H9 (cell line): ENCODE results near the gene STARD3NL. TPM values are rescaled to one million over a fixed set of nuclear protein-coding genes. Genes with fewer than 3 reads are reported as not detected.

Experiments used
- DNase-seq: peaks from one replicate; pipeline ENCODE4 v3.0.0-alpha.2; 2017
- H2AFZ ChIP-seq: one replicate; pipeline ENCODE4 v1.6.1; 2013; ENCODE audit warnings: mild to moderate bottlenecking, low read length, control low read depth, moderate library complexity
- H2AK5ac ChIP-seq: 2 replicates; pipeline ENCODE4 v1.6.1; 2013; ENCODE audit warnings: low read length, control low read depth, mixed read lengths; ENCODE audit not compliant: insufficient read length
- H2BK120ac ChIP-seq: one replicate; pipeline ENCODE4 v1.6.1; 2013; ENCODE audit warnings: low read depth, mild to moderate bottlenecking, low read length, control low read depth, inconsistent platforms; ENCODE audit not compliant: poor library complexity, severe bottlenecking
- H2BK12ac ChIP-seq: 2 replicates; pipeline ENCODE4 v1.6.1; 2013; ENCODE audit warnings: low read length, control low read depth, mixed read lengths, low read depth; ENCODE audit not compliant: insufficient read length
- H2BK15ac ChIP-seq: 2 replicates; pipeline ENCODE4 v1.6.1; 2013; ENCODE audit warnings: low read depth, low read length, control low read depth
- H2BK20ac ChIP-seq: one replicate; pipeline ENCODE4 v1.6.1; 2013; ENCODE audit warnings: low read depth, mild to moderate bottlenecking, low read length, control low read depth, inconsistent platforms; ENCODE audit not compliant: poor library complexity, severe bottlenecking
- H2BK5ac ChIP-seq: 2 replicates; pipeline ENCODE4 v1.6.1; 2013; ENCODE audit warnings: low read length, control low read depth, mixed read lengths; ENCODE audit not compliant: insufficient read length
- H3K14ac ChIP-seq: 2 replicates; pipeline ENCODE4 v1.6.1; 2013; ENCODE audit warnings: low read length, control low read depth; ENCODE audit not compliant: insufficient read depth
- H3K18ac ChIP-seq: 2 replicates; pipeline ENCODE4 v1.6.1; 2013; ENCODE audit warnings: low read depth, mild to moderate bottlenecking, mixed read lengths, low read length, control low read depth; ENCODE audit not compliant: insufficient read length
- H3K23ac ChIP-seq: 2 replicates; pipeline ENCODE4 v1.6.1; 2013; ENCODE audit warnings: low read length, control low read depth, mixed read lengths, low read depth; ENCODE audit not compliant: insufficient read length
- H3K23me2 ChIP-seq: 2 replicates; pipeline ENCODE4 v1.6.1; 2013; ENCODE audit warnings: low read depth, mild to moderate bottlenecking, mixed read lengths, low read length, control low read depth; ENCODE audit not compliant: insufficient read length, poor library complexity, severe bottlenecking
- H3K27ac ChIP-seq: 2 replicates; pipeline ENCODE4 v1.5.1; 2013; ENCODE audit warnings: low read length, control low read depth, mixed read lengths, low read depth; ENCODE audit not compliant: insufficient read length
- H3K27me3 ChIP-seq: 2 replicates; pipeline ENCODE4 v1.6.1; 2013; ENCODE audit warnings: low read length, control low read depth, inconsistent platforms; ENCODE audit not compliant: insufficient read depth
- H3K4ac ChIP-seq: 2 replicates; pipeline ENCODE4 v1.6.1; 2013; ENCODE audit warnings: low read depth, mild to moderate bottlenecking, control low read depth, inconsistent platforms, low read length, moderate library complexity
- H3K4me1 ChIP-seq: 2 replicates; pipeline ENCODE4 v1.6.1; 2013; ENCODE audit warnings: low read length, control low read depth, inconsistent platforms; ENCODE audit not compliant: insufficient read depth
- H3K4me2 ChIP-seq: 2 replicates; pipeline ENCODE4 v1.6.1; 2013; ENCODE audit warnings: low read length, control low read depth, mixed read lengths; ENCODE audit not compliant: insufficient read length, insufficient read depth
- H3K56ac ChIP-seq: 2 replicates; pipeline ENCODE4 v1.6.1; 2013; ENCODE audit warnings: low read depth, mild to moderate bottlenecking, mixed read lengths, low read length, control low read depth; ENCODE audit not compliant: insufficient read length
- H3K79me1 ChIP-seq: 2 replicates; pipeline ENCODE4 v1.6.1; 2013; ENCODE audit warnings: low read depth, mild to moderate bottlenecking, moderate library complexity, low read length, control low read depth, inconsistent platforms; ENCODE audit not compliant: insufficient read depth, poor library complexity, severe bottlenecking
- H3K79me2 ChIP-seq: 2 replicates; pipeline ENCODE4 v1.6.1; 2013; ENCODE audit warnings: low read length, control low read depth, inconsistent platforms; ENCODE audit not compliant: insufficient read depth
- H3K9ac ChIP-seq: 2 replicates; pipeline ENCODE4 v1.6.1; 2013; ENCODE audit warnings: low read length, control low read depth, mixed read lengths; ENCODE audit not compliant: insufficient read length; ENCODE audit errors: extremely low read depth
- H3K9me3 ChIP-seq: one replicate; pipeline ENCODE4 v1.6.1; 2013; ENCODE audit warnings: low read depth, low read length, inconsistent platforms; ENCODE audit not compliant: control insufficient read depth
- H3T11ph ChIP-seq: one replicate; pipeline ENCODE4 v1.6.1; 2013; ENCODE audit warnings: mild to moderate bottlenecking, low read length, control low read depth, inconsistent platforms
- H4K20me1 ChIP-seq: one replicate; pipeline ENCODE4 v1.6.1; 2013; ENCODE audit not compliant: control insufficient read depth, insufficient read length, insufficient read depth
- H4K5ac ChIP-seq: 2 replicates; pipeline ENCODE4 v1.6.1; 2013; ENCODE audit warnings: low read depth, mild to moderate bottlenecking, mixed read lengths, low read length, control low read depth; ENCODE audit not compliant: insufficient read length
- H4K8ac ChIP-seq: replicated peaks from 2 replicates; pipeline ENCODE4 v1.6.1; 2013; ENCODE audit warnings: low read length, control low read depth, mixed read lengths, low read depth; ENCODE audit not compliant: insufficient read length
- H4K91ac ChIP-seq: 2 replicates; pipeline ENCODE4 v1.6.1; 2013; ENCODE audit warnings: low read depth, mild to moderate bottlenecking, moderate library complexity, mixed read lengths, low read length, control low read depth; ENCODE audit not compliant: insufficient read length
- H3K27ac Mint-ChIP-seq, 3 experiments: 2 replicates in 2 of 3; 3 replicates in 1 of 3; pipeline ENCODE4 v1.8.0; 2020 to 2021; ENCODE audit warnings: mixed read lengths in 3 of 3, mild to moderate bottlenecking in 1 of 3, moderate library complexity in 1 of 3
- H3K27me3 Mint-ChIP-seq: 2 replicates; pipeline ENCODE4 v1.8.0; 2021; ENCODE audit warnings: low read depth, mild to moderate bottlenecking, moderate library complexity, mixed read lengths
- H3K36me3 Mint-ChIP-seq, 3 experiments: 2 replicates in 2 of 3; 3 replicates in 1 of 3; pipeline ENCODE4 v1.8.0; 2020 to 2021; ENCODE audit warnings: low read depth in 3 of 3, mixed read lengths in 3 of 3; ENCODE audit not compliant: insufficient read depth in 1 of 3
- H3K4me1 Mint-ChIP-seq, 2 experiments: 2 replicates each; pipeline ENCODE4 v1.8.0; 2020; ENCODE audit warnings: mixed read lengths in 2 of 2
- H3K4me3 Mint-ChIP-seq, 2 experiments: 2 replicates in 1 of 2; 3 replicates in 1 of 2; pipeline ENCODE4 v1.8.0; 2020 to 2021; ENCODE audit warnings: mild to moderate bottlenecking in 2 of 2, mixed read lengths in 2 of 2, moderate library complexity in 1 of 2
- H3K9me3 Mint-ChIP-seq, 2 experiments: 2 replicates in 1 of 2; 3 replicates in 1 of 2; pipeline ENCODE4 v1.8.0; 2020; ENCODE audit warnings: mild to moderate bottlenecking in 2 of 2, mixed read lengths in 2 of 2, moderate library complexity in 1 of 2
- CTCF ChIP-seq: fragments of 200-600 bp; sonication (generic); conservative IDR thresholded peaks from 3 replicates; pipeline ENCODE4 v1.8.0; 2021; ENCODE audit warnings: antibody characterized with exemption, mild to moderate bottlenecking
- WGBS: extraction: QIAGEN DNeasy Blood & Tissue Kit; methylation state at CpG from one replicate; pipeline ENCODE4 v1.1.7; 2013; ENCODE audit warnings: missing lambda C conversion rate, low lambda C conversion rate, mixed read lengths; ENCODE audit not compliant: insufficient read length; ENCODE audit errors: extremely low coverage; 5-methylcytosine and 5-hydroxymethylcytosine counted together
- total RNA-seq: library from RNA; stranded (reverse); gene quantifications from 2 replicates; pipeline ENCODE4 v1.2.1, GENCODE V29; 2021

Gene STARD3NL
- total RNA-seq, 1 experiment from 2014 or later: 36.5 TPM

- H3K79me1 ChIP-seq: no peaks in the 10 kb centered on the region
- H2BK120ac ChIP-seq: no peak overlapping the region
- no peaks in the 10 kb centered on the region for H4K20me1 ChIP-seq
- H3K4ac ChIP-seq: no peak overlapping the region
- no peak overlapping the region for H2BK12ac ChIP-seq
- H2BK5ac ChIP-seq: no peak overlapping the region
- H4K8ac ChIP-seq: no peak overlapping the region
- H3K27ac Mint-ChIP-seq: peak overlapping the region in 2 of 3 experiments; percentile 54 to 68; a peak in 2 of 7 replicates
- no peak overlapping the region for H2AFZ ChIP-seq
- no peak overlapping the region for H3K14ac ChIP-seq
- H3K4me1 Mint-ChIP-seq: peaks cover 0 to 2% of the 10 kb centered on the region in 2 experiments; a peak in 1 of 4 replicates
- H3K9me3 Mint-ChIP-seq: no peaks in the 10 kb centered on the region
- H3K79me2 ChIP-seq: no peaks in the 10 kb centered on the region
- no peak for DNase-seq
- H3K56ac ChIP-seq: no peak overlapping the region
- H3K23me2 ChIP-seq: no peaks in the 10 kb centered on the region
- H4K91ac ChIP-seq: no peak overlapping the region
- H3K27ac ChIP-seq: no peak overlapping the region
- no peak overlapping the region for H3K23ac ChIP-seq
- no peaks in the 10 kb centered on the region for H3K27me3 ChIP-seq
- no peaks in the 10 kb centered on the region for H3K27me3 Mint-ChIP-seq
- no peak overlapping the region for H2AK5ac ChIP-seq
- TF ChIP-seq CTCF: no peak
- no peak overlapping the region for H2BK20ac ChIP-seq
- H3K4me2 ChIP-seq: no peak overlapping the region
- no CpG with 5 or more reads among the region's 5 CpGs for WGBS
- no peak overlapping the region for H3K4me3 Mint-ChIP-seq
- no peak overlapping the region for H4K5ac ChIP-seq
- no peak overlapping the region for H3K9ac ChIP-seq
- H2BK15ac ChIP-seq: no peak overlapping the region
- no peaks in the 10 kb centered on the region for H3K9me3 ChIP-seq
- no peaks in the 10 kb centered on the region for H3K4me1 ChIP-seq
- no peak overlapping the region for H3T11ph ChIP-seq
- no peak overlapping the region for H3K18ac ChIP-seq
- peaks cover 9 to 38% (median 31%) of the 10 kb centered on the region in 3 experiments for H3K36me3 Mint-ChIP-seq
Measured at GRCh38 chr7:38224392-38224791, 46.3 kb downstream of the STARD3NL start.
